Kasumi-1 (cell line): ENCODE data around the gene ZG16.
"Not testable (repeated sequence)": the region's sequence is repeated elsewhere in the genome, so short reads cannot be mapped to it uniquely, and the experiment has no call there.

Source experiments
- DNase-seq, 2 experiments: peaks; one replicate each; lab custom pipeline; 2025; lab: John Stamatoyannopoulos, UW

Gene ZG16

GRCh38 chr16:29787155-29787554, 9.1 kb downstream of the ZG16 start:
- DNase-seq: not testable (repeated sequence)

GRCh38 chr16:29789775-29790182, 11.7 kb downstream of the ZG16 start:
- DNase-seq: no peak

- peak; percentile 82 for DNase-seq
These were observed 12.3 kb downstream of the ZG16 start, which contains the start of gene KIF22 for GRCh38 chr16:29790183-29790948. Gene KIF22 (plus strand): TSS chr16:29790751. CDS start chr16:29790760, 9 bp downstream.

- DNase-seq: no peak
These were observed 13.1 kb downstream of the ZG16 start for GRCh38 chr16:29790949-29791844.

- DNase-seq: no peak
These were observed 14.1 kb downstream of the ZG16 start for GRCh38 chr16:29791845-29792807.

GRCh38 chr16:29793153-29793552, 15.1 kb downstream of the ZG16 start:
- DNase-seq: not testable (repeated sequence)

GRCh38 chr16:29794231-29794710, 16.2 kb downstream of the ZG16 start:
- no peak for DNase-seq

GRCh38 chr16:29802416-29802935, 24.4 kb downstream of the ZG16 start:
- DNase-seq: no peak

- no peak for DNase-seq
These were observed 26.0 kb downstream of the ZG16 start for GRCh38 chr16:29804020-29804419.

GRCh38 chr16:29804455-29805231, 26.6 kb downstream of the ZG16 start:
- no peak for DNase-seq

GRCh38 chr16:29805232-29806098, 27.4 kb downstream of the ZG16 start:
- peak; percentile 91 to 94 for DNase-seq

- peak in 1 of 2 experiments; percentile 67 for DNase-seq
These were observed 28.1 kb downstream of the ZG16 start, which contains the start of gene MAZ for GRCh38 chr16:29806099-29806579. Gene MAZ (plus strand): TSS chr16:29806529. CDS start chr16:29806702, 173 bp downstream.

- DNase-seq: peak in 1 of 2 experiments; percentile 4
These were observed 28.8 kb downstream of the ZG16 start for GRCh38 chr16:29806641-29807425.

- DNase-seq: peak; percentile 65 to 66
These were observed 29.6 kb downstream of the ZG16 start for GRCh38 chr16:29807426-29808218.

- no peak for DNase-seq
These were observed 30.3 kb downstream of the ZG16 start for GRCh38 chr16:29808219-29808900.

GRCh38 chr16:29809031-29809747, 31.1 kb downstream of the ZG16 start:
- no peak for DNase-seq
